ENCODE results near the gene CACNG4.

Gene CACNG4

DNA sequence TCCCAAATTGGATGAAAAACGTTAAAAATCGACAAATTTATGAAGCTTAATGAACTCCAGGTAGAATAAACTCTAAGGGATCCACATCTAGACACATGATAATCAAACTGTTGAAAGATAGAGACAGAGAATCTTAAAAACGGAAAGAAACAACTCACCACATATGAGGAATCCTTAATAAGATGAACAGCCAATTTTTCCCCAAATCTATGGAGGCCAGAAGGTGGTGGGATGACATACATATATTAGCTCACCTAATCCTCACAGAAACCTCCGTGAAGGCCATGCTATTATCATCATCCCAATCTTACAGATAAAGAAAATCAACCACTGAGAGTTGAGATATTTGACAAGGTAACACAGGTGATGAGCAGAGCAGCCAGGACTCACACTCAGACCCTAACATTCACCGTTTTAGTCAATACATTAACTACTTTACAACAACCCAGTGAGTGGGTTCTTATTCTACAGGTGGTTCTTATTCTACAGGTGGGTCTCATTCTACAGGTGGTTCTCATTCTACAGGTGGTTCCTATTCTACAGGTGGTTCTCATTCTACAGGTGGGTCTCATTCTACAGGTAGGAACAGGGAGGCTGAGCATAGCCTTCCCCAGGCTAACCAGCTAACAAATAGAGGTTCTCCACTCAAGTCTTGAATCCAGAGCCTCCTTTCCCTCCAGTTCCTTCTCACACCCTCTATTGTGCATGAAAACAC is 84.7 kb downstream of the CACNG4 start:
- no peak for DNase-seq

DNA sequence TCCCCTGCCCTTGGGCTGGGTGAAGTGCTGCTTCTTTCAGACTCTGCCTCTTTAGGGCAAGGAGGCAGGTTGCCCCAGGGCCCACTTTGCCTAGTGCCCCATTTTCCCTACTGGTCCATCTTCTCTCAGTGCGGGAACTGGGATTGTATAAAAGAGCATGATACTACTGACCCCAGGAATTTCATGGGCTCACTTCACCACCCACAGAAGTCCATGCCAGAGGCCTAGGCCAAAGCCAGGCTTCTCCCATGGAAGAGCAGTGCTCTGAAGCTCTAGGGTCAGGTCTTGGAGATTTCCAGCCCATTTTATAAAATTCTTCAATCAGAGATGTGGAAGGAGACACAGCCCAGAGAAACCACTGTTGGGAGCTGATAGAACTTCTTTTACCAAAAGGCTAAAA is 85.6 kb downstream of the CACNG4 start:
- DNase-seq, result no peak

DNA sequence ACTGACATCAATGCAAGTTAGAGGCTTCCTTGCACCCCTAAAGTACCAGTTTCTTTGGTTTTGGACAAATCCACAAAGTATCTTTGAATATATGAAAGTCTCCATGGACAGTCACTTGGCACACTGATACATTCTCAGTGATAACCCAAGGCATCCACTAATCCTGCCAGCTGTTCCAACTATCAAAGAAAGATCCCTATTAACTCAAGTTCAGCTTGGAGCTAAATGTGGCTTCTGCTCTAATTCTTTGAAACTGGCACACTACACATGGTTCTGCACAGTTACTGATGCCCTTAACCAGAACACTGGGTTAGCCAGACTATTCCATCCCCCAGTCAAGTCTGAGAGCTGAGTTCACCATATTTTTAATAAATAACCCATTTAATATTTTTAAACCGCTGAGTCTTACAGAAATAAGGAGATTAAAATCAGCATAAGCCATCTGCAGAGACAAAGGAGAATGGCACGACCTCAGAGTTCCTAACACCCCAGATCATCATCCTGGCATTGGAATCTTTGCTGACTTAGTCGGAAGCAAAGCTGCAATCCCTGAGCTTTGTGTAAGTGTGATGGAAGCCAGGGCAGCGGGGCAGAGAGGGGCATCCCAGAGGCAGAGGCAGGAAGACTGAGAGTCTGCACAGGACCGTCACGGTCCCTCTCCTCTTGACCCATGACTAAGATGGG is 86.1 kb downstream of the CACNG4 start:
- DNase-seq, result no peak

DNA sequence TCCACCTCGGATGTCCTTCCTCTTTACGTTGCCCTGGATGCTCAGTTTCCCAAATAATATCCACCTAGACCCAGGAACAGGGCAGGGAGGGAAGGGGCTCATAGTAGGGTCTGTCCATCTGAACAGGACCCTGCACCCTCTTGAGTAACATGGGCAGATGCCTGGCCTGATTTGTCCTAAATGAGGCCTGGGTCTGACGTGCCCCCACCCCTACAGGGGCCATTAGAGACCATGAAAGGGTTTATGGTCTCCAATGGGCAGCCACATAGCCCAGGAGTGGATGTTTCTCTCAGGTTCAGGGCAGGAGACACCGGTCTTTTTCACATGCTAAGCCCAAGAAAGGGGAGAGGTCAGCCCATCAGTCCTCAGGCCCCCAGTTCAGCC is 86.6 kb downstream of the CACNG4 start:
- no peak for DNase-seq

DNA sequence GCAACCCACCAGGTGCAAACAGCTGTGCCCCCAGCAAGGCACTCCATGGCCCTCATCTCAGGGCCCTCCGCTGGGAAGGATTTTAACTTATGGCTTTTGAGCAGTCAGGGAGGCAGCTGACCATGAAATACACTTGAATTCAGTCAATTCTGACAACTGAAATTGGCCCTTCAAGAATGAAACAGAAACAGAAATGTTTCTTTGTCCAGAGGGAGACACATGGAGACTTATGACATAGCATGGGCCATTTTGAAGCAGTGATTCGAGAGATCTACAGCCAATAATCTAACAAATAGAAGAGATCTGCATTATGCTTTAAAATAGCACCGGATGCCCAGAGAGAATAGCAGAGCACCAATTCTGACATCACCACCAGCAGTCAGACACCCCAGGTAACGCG is 87.3 kb downstream of the CACNG4 start:
- DNase-seq, result no peak

DNA sequence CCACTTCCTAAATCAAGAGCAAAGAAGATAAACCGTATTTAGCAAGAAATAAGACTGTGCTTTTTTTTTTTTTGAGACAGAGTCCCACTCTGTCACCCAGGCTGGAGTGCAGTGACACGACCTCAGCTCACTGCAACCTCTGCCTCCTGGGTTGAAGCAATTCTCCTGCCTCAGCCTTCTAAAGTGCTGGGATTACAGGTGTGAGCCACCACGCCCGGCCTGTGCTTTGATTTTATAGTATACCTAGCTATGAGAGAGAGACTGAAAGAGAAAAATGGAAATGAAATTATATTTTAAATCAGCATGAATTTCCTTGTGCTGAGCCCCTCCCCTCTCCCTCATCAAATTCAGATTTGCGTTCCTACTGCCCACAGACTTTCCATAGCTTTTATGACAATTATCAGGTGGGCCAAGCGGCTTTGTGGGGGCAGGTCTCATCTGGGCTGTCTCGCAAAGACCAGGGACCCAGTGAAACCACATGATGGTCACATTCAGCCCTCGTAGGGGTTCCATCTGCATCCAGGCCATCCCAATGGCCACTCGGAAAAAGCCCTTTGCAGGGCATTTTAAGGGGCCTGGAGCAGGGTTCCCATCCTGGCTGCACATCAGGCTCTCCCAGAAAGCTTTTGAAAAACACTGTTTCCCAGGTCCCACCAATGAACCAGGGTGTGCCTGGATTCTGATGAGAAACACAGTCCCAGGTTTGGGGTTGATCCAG is 88.4 kb downstream of the CACNG4 start:
- no peak for DNase-seq

DNA sequence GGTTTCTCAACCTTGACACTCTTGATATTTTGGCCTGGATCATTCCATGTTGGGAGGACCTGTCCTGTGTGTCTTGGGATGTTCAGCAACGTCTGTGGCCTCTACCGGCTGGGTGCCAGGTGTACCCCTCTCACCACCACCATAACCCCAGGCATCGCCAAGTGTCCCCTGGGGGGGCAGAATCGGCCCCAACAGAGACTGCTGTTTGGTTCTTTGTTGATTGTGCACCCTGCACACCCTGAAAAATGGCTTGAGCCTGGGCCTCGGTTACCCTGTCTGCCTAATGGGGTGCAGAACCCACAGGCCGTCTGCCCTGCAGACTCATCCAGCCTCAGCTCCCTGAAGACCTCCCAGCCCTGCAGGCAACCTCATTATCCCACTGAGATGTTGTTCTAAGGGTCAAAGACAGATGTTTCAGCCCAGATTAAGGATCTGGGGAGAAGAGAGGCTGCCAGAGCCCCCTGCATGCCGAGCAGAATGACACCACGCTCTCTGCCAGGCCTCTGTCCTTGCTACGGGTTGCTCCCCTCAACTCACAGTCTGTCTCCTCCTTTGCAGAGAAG is 89.0 kb downstream of the CACNG4 start:
- no peak for DNase-seq

DNA sequence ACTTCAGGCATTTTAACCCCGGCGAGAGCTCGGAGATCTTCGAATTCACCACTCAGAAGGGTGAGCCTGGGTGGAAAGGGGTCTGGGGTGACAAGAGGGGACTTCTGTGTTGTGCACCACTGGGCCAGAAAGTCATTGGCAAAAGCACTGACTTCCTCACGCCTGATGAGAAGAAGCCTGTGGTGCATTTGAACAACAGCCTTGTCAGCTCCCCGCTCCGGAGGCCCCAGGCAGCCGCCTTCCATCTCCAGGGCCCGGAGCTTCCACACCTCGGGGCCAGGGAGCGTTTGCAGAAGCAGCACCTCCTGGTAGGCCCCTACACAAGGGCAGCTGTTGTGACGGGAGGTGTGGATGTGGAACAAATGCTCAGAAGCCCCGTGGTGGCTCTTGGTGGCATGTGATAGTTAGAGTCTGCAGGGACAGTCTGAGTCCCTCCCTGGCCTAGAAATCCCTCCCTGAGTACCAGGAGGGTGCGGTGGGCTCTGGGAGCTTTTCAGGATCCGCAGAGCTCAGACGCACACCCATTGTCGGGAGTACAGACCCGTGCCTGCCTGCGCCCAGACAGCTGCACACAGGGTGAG is 89.6 kb downstream of the CACNG4 start:
- no peak for DNase-seq

DNA sequence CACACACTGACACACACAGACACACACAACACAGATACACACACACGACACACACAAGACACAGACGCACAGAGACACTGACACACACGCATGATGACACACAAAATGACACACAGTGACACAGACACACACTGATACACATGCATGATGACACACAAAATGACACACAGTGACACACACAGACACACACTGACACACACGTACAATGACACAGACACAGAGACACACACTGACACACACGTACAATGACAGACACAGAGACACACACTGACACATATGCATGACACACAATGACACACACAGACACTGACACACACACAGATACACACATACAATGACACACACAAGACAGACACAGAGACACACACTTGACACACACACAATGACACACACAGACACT is 90.1 kb downstream of the CACNG4 start:
- DNase-seq, result no peak

DNA sequence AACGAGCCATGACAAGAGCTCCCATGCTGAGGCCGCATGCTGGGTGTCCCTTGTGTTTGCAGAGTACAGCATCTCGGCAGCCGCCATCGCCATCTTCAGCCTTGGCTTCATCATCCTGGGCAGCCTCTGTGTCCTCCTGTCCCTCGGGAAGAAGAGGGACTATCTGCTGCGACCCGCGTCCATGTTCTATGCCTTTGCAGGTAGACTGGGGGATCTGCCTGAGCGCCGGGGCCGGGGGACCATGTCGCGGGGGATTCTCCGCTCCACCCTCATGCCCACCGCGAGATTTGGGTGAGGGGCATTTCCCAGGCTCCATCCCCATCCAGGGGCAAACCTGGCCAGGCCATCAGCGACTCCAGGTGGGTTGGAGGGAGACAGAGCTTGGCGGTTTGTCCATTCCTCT is 90.5 kb downstream of the CACNG4 start:
- no peak for DNase-seq

DNA sequence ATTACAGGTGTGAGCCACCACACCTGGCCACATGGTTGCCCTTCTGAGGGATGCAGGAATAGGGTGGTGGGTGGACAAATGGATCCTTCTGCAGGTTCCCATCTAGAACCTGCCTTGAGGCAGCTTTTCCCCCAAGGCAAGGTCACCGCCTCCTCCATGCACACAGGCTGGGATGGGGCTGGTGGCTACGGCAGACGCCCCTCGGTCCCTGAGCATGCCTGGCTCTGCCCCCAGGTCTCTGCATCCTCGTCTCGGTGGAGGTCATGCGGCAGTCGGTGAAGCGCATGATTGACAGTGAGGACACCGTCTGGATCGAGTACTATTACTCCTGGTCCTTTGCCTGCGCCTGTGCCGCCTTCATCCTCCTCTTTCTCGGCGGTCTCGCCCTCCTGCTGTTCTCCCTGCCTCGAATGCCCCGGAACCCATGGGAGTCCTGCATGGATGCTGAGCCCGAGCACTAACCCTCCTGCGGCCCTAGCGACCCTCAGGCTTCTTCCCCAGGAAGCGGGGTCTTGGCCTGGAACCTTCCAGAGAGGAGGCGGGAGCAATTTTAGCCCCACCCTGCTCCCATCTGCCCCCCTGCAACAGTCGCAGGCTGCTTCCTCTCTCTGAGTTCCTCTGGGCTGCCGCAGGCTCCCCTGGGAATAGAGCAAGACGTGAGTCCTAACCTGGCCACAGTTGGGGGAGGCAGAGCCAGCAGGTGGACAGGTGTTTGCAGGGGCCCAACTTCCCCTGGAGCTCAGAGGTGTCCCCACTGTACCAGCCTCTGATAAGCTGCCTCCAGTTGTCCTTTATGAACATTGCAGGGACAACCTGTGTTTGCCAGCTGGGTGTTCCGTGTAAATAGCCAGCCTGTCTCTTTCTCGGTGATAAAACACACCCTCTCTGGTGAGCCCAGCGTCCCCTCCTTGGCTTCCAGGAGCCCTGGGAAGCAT is 91.6 kb downstream of the CACNG4 start:
- DNase-seq, result no peak

DNA sequence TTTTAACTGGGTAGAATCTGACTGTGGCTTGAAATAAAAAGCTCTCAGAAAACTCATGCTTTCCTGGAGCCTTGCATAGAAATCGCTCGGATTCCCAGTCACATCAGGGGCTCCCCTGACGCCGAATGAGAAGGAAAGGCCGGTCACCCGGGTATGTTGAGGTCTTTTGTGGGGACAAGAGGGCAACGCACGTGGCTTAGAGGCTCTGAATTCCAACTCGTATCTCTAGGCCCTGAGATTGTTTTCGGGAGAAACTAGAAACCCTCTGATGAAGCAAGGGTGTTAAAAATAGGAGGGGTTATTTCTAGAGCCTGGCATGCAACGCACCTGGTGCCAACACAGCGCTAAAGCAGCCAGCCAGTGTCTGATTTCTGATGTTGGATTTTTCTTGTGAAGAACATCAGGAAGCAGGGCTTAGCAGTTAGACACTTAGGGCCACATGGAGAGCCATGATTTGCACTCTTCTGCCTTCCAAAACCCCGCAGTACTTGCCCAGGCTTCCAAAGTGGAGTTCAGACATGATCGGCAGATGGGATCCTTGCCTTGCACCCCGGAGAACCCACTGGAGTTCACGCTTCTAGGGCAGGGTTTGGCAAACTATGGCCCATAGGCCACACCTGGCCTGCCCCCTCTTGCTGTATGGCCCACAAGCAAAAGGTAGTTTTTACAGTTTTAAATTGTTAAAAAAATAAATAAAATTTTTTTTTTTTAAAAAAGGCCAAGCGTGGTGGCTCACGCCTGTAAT is 92.4 kb downstream of the CACNG4 start:
- no peak for DNase-seq

DNA sequence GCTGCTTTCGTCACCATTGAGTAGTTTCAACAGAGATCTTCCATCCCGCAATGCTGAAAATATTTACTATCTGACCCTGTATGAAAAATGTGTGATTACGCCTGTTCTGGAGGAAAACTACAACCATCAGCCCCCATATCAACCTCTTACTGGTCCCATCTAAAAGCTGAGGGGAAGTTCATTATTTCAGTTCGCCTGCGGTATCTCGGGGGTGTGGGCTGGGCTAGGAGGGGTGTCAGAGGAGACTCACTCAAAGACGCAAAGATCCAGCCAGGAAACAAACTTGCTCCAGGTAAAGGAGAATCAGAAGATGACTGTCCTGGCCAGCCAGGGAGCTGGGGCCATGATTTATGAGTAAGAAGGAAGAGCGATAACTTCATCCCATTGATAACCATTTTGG is 93.5 kb downstream of the CACNG4 start:
- no peak for DNase-seq

DNA sequence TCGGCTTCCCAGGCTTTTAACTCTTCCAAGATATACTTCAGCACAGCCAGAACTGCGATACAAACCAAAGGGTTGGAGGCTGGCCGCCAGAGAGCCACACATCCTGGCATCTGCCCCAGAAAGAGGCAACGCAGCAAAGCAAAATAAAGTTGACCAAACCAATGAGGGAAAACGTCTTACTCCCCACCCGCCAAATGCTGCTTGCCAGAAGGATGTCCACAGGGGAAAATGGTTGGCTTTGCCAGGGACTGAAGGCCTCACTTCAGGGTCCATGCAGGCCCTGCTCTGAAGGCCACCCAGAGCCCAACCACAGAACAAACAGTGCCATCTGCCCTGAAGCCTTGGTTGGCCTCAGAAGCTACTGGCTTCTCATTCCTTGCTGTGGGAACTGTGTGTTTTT is 94.9 kb downstream of the CACNG4 start:
- no peak for DNase-seq

DNA sequence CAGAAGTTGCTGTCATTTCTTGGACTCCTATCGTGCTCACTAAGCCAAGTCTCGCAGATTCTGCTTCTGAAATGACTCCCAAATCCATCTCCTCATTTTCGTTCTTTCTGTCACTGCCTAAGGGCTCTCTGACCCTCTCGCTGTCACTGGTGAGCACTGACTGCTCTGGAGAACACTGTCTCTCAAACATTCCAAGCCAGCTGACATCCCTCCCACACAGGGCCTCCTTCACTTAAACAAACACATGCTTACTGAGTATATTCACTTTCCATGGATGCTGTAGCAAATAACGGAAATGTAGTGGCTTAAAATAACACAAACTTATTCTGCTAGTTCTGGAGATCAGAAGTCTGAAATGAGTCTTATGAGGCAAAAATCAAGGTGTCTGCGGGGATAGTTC is 98.6 kb downstream of the CACNG4 start:
- no peak for DNase-seq

DNA sequence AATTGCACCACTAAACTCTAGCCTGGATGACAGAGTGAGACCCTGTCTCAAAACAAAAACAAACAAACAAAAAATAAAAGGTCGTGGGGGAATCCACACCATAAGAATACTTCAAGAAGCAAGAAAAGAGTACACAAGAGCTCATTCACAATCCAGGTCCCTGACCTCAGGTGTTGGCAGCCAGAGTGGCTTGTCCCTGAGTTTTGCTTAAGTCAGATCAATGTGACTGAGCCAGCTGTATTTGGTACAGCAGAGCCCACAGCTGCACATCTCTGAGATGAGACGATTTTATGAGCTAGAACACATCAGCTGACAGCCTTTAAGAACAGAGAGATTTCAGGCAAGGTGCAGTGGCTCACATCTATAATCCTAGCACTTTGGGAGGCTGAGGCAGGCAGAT is 102.2 kb downstream of the CACNG4 start:
- no peak for DNase-seq

DNA sequence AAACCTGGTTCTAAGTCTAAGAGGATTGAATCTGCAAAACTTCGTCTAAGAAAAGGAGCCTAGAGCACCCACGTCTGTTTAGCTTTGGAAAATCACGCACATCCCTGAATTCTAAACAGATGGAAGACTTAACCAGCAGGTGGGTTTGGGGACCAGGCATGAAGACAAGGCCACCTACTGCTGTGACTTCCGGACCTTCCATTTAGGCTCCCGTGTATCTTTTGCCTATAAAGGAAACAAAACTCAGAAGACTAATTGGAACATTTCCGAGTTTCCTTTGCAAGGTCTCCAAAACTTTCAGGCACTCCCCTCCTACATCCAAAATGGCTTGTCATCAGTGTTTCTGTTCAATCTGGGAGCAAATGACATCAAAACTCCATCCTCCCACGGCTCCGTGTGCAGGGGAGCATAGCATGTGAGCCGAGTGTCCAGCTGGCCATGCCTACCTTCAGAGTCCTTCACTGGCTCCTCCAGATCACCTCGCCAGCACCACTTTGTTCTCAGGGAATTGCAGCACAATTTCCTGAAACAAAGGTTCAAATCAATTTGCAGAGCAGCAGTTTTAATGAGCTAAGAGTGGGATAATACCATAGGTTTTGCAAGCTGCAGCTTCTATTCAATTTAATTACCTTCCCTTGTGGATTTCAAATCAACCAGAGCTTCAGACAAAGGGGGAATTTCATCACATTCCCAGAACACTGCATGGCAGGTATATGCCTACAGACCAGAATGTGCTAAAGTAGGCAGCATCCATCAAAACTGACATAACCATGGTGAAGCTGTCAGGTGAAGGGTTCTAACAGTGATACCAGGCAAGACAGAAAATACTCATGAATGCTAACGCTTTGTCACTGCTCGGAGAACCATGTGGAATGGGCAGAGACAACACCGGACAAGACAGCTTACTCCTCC is 103.3 kb downstream of the CACNG4 start:
- no peak for DNase-seq

DNA sequence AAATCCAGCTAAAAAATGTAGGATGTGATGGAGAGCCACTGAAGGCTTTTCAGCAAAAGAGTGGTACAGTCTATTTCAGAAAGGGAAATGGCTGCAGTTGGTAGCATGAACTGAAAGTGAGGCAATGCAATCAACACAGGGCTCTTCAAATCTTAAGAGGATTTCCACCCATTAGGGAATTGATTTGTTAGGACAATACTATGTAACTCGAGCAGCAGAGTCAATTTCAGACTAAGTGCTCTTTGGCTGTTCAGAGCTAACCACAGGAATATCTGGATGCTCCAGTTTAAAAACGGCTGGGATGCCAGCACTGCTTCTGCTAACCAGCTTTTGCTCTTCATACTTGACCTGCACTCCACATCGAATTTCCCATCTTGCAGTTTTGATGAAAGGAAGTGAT is 104.5 kb downstream of the CACNG4 start:
- DNase-seq, result no peak

DNA sequence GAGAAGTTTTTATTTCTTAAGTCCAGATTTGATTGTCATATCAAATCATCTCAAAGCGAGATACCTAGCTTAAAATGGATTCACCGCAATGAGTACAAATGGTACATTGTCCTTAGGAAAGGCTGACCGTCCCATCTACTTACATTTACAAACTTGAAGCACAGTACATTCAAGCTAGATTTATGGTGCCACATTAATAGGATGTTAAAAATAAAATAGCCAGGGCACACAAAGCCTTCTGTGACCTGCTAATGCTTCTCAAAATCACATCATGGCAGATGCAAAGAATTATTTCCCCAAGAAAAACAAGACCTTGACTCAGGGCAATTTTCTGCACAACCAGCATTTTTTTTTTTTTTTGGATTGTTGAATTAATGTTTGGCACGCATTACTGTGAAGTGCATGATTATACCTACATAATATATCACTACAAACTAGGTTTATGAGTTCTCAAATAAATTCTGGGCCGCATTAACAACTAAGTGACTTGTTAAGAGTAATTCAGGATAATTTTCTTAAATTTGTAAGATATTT is 105.2 kb downstream of the CACNG4 start:
- DNase-seq, result no peak

DNA sequence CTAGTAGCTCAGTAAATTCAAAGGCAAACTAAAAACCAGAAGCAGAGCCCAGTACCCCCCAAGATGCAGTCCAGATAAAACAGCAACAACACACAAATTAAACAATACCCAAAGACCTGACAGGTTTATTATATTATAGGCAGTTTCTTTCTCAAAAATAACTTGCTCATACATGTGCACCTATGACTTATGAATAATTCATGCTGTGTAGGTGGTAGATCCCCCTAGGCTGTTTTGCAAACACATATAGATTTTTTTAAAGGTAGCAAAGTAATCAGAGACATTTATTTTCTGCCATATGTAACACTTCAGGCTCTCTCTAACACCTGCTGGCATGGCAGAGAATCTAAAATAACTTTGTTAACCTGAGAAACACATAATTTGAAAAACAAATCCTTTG is 107.1 kb downstream of the CACNG4 start:
- no peak for DNase-seq

Measured in NCI-H748 treated with DMSO at 0.1 percent for 48 hours (cell line).